CD4-positive, alpha-beta memory T cell (primary cell): ENCODE data around the gene CFC1. TPM values are rescaled to one million over a fixed set of nuclear protein-coding genes. Genes with fewer than 3 reads are reported as not detected.
"Not testable (repeated sequence)": the region's sequence is repeated elsewhere in the genome, so short reads cannot be mapped to it uniquely, and the experiment has no call there.

Experiments used
- CTCF ChIA-PET: fragments of 350-600 bp; sonication (Branson Sonifier 250); formaldehyde crosslinking; loops from one replicate; lab custom pipeline; 2021; ENCODE audit warnings: inconsistent platforms; ENCODE audit not compliant: partially characterized antibody; lab: Charles Lee
- POLR2A ChIA-PET: fragments of 350-600 bp; sonication (Branson Sonifier 250); formaldehyde crosslinking; loops from one replicate; lab custom pipeline; 2021; ENCODE audit not compliant: partially characterized antibody; lab: Charles Lee
- DNase-seq, 5 donors: peaks; one replicate each; pipeline versions ENCODE4 v3.0.0 to v3.0.0-alpha.2; 2020 to 2022; ENCODE audit warnings: mixed read lengths in 1 of 5
- H3K27ac ChIP-seq: one replicate; pipeline ENCODE4 v1.7.0; 2013; ENCODE audit warnings: low read depth, low read length
- H3K27me3 ChIP-seq: 2 replicates; pipeline ENCODE4 v1.7.0; 2013; ENCODE audit warnings: mild to moderate bottlenecking, low read length, moderate library complexity; ENCODE audit not compliant: insufficient read depth
- H3K36me3 ChIP-seq: 2 replicates; pipeline ENCODE4 v1.7.0; 2013; ENCODE audit warnings: mild to moderate bottlenecking, low read length, moderate library complexity; ENCODE audit not compliant: insufficient read depth
- H3K4me1 ChIP-seq: 2 replicates; pipeline ENCODE4 v1.7.0; 2013; ENCODE audit warnings: mild to moderate bottlenecking, low read length, moderate library complexity; ENCODE audit not compliant: insufficient read depth
- H3K4me3 ChIP-seq, 2 donors: one replicate each; pipeline ENCODE4 v1.7.0; 2013; ENCODE audit warnings: low read length in 2 of 2, mild to moderate bottlenecking in 1 of 2
- H3K9me3 ChIP-seq, 2 donors: one replicate each; pipeline ENCODE4 v1.7.0; 2013; ENCODE audit warnings: low read length in 2 of 2, control low read depth in 1 of 2; ENCODE audit not compliant: control insufficient read depth in 1 of 2
- H3K27ac Mint-ChIP-seq, 7 donors: one replicate each; pipeline ENCODE4 v1.8.0; 2020 to 2021; ENCODE audit warnings: mixed read lengths in 7 of 7, mild to moderate bottlenecking in 6 of 7, inconsistent platforms in 3 of 7, moderate library complexity in 3 of 7
- H3K27me3 Mint-ChIP-seq, 2 donors: one replicate each; pipeline ENCODE4 v1.8.0; 2020 to 2021; ENCODE audit warnings: mixed read lengths in 2 of 2
- H3K36me3 Mint-ChIP-seq, 2 donors: one replicate each; pipeline ENCODE4 v1.8.0; 2020 to 2021; ENCODE audit warnings: mixed read lengths in 2 of 2, inconsistent platforms in 1 of 2, mild to moderate bottlenecking in 1 of 2
- H3K4me1 Mint-ChIP-seq, 4 donors: one replicate each; pipeline ENCODE4 v1.8.0; 2020 to 2021; ENCODE audit warnings: mixed read lengths in 4 of 4, mild to moderate bottlenecking in 1 of 4
- H3K4me3 Mint-ChIP-seq, 8 donors: one replicate each; pipeline ENCODE4 v1.8.0; 2020 to 2021; ENCODE audit warnings: mixed read lengths in 8 of 8, mild to moderate bottlenecking in 7 of 8, moderate library complexity in 6 of 8, inconsistent platforms in 3 of 8
- H3K9me3 Mint-ChIP-seq, 8 donors: one replicate each; pipeline ENCODE4 v1.8.0; 2020 to 2021; ENCODE audit warnings: mixed read lengths in 8 of 8, mild to moderate bottlenecking in 5 of 8, inconsistent platforms in 3 of 8, moderate library complexity in 1 of 8
- intact Hi-C: fragments of 100-400 bp; cut with micrococcal nuclease; formaldehyde crosslinking; loops from one replicate; pipeline ENCODE4 v1.15.1; 2023
- polyA plus RNA-seq, 2 donors: library from polyadenylated mRNA; unstranded; fragments of 300-500 nt; fragmentation: Illumina TruSeq; gene quantifications; one replicate each; pipeline ENCODE4 v1.2.3, GENCODE V29; 2021
- total RNA-seq, 2 experiments: library from RNA; stranded (reverse); gene quantifications; one replicate each; pipeline ENCODE4 v1.2.3, GENCODE V29; 2021

CFC1 gene
- total and polyA plus RNA-seq, 4 experiments from 2014 or later, result not detected

- H3K4me1 Mint-ChIP-seq, H3K4me3 ChIP-seq, H3K9me3 ChIP-seq, H3K27ac ChIP-seq, intact Hi-C loops, H3K27me3 Mint-ChIP-seq, H3K27me3 ChIP-seq, H3K4me1 ChIP-seq, CTCF ChIA-PET, H3K36me3 Mint-ChIP-seq, H3K27ac Mint-ChIP-seq, POLR2A ChIA-PET, H3K4me3 Mint-ChIP-seq, H3K9me3 Mint-ChIP-seq, H3K36me3 ChIP-seq, DNase-seq: not testable (repeated sequence)
These were observed 45.2 kb downstream of the CFC1 start for GRCh38 chr2:130554178-130554577.

- H3K27ac Mint-ChIP-seq, DNase-seq, H3K36me3 Mint-ChIP-seq, H3K4me1 Mint-ChIP-seq, CTCF ChIA-PET, intact Hi-C loops, H3K27ac ChIP-seq, H3K9me3 ChIP-seq, H3K4me3 Mint-ChIP-seq, H3K4me1 ChIP-seq, POLR2A ChIA-PET, H3K27me3 ChIP-seq, H3K4me3 ChIP-seq, H3K27me3 Mint-ChIP-seq, H3K9me3 Mint-ChIP-seq, H3K36me3 ChIP-seq: not testable (repeated sequence)
These were observed 49.9 kb downstream of the CFC1 start for GRCh38 chr2:130549475-130549874.

GRCh38 chr2:130548418-130548817, 51.0 kb downstream of the CFC1 start:
- POLR2A ChIA-PET, result not testable (repeated sequence)

GRCh38 chr2:130544978-130545377, 54.4 kb downstream of the CFC1 start:
- intact Hi-C loops, H3K36me3 ChIP-seq, CTCF ChIA-PET, H3K4me3 Mint-ChIP-seq, H3K4me1 Mint-ChIP-seq, H3K27me3 Mint-ChIP-seq, H3K27ac ChIP-seq, DNase-seq, POLR2A ChIA-PET, H3K9me3 Mint-ChIP-seq, H3K27ac Mint-ChIP-seq, H3K4me3 ChIP-seq, H3K36me3 Mint-ChIP-seq, H3K4me1 ChIP-seq, H3K27me3 ChIP-seq, H3K9me3 ChIP-seq: not testable (repeated sequence)

More at GRCh38 chr2:130548418-130548817, 51.0 kb downstream of the CFC1 start:
- H3K27ac Mint-ChIP-seq, H3K27me3 ChIP-seq, H3K36me3 ChIP-seq, H3K9me3 Mint-ChIP-seq, H3K4me1 ChIP-seq, H3K36me3 Mint-ChIP-seq, H3K27ac ChIP-seq, H3K4me3 Mint-ChIP-seq, H3K27me3 Mint-ChIP-seq, DNase-seq, intact Hi-C loops, H3K4me3 ChIP-seq, H3K9me3 ChIP-seq, CTCF ChIA-PET, H3K4me1 Mint-ChIP-seq: not testable (repeated sequence)

- H3K27me3 Mint-ChIP-seq, H3K9me3 ChIP-seq, CTCF ChIA-PET, DNase-seq, H3K4me1 Mint-ChIP-seq, H3K36me3 Mint-ChIP-seq, H3K36me3 ChIP-seq, H3K27me3 ChIP-seq, H3K4me3 ChIP-seq, H3K27ac ChIP-seq, H3K4me1 ChIP-seq, H3K4me3 Mint-ChIP-seq, H3K9me3 Mint-ChIP-seq, POLR2A ChIA-PET, H3K27ac Mint-ChIP-seq, intact Hi-C loops: not testable (repeated sequence)
These were observed 55.4 kb downstream of the CFC1 start for GRCh38 chr2:130543785-130544528.

GRCh38 chr2:130542789-130543188, 56.6 kb downstream of the CFC1 start:
- H3K9me3 ChIP-seq, H3K27ac Mint-ChIP-seq, CTCF ChIA-PET, H3K27ac ChIP-seq, H3K36me3 Mint-ChIP-seq, POLR2A ChIA-PET, H3K4me1 ChIP-seq, H3K27me3 Mint-ChIP-seq, H3K27me3 ChIP-seq, H3K36me3 ChIP-seq, DNase-seq, H3K4me1 Mint-ChIP-seq, H3K4me3 ChIP-seq, intact Hi-C loops, H3K9me3 Mint-ChIP-seq, H3K4me3 Mint-ChIP-seq: not testable (repeated sequence)

Other genes with a start within 250 kb of the CFC1 start
- gene PTPN18, start 243.5 kb downstream of the CFC1 start, total RNA-seq, result 10 to 100 TPM; 54.9 to 67.2 TPM
- gene PTPN18, start 243.5 kb downstream of the CFC1 start, polyA plus RNA-seq, result 10 to 100 TPM; 30.9 to 66.1 TPM
- gene POTEI, start 90.2 kb downstream of the CFC1 start, total RNA-seq, result not detected
- gene POTEI, start 90.2 kb downstream of the CFC1 start, polyA plus RNA-seq, result not detected
- gene CFC1B, start 78.4 kb downstream of the CFC1 start, total RNA-seq, result not detected
- not detected for gene CFC1B, start 78.4 kb downstream of the CFC1 start, polyA plus RNA-seq
- gene POTEJ, start 11.9 kb upstream of the CFC1 start, total RNA-seq, result not detected
- gene POTEJ, start 11.9 kb upstream of the CFC1 start, polyA plus RNA-seq, result not detected
- gene GPR148, start 129.5 kb upstream of the CFC1 start, total RNA-seq, result not detected
- not detected for gene GPR148, start 129.5 kb upstream of the CFC1 start, polyA plus RNA-seq
- not detected for gene AMER3, start 156.0 kb upstream of the CFC1 start, total RNA-seq
- not detected for gene AMER3, start 156.0 kb upstream of the CFC1 start, polyA plus RNA-seq
- gene ARHGEF4, start 237.3 kb upstream of the CFC1 start, total RNA-seq, result 1 to 10 TPM; 2.5 to 2.6 TPM
- gene ARHGEF4, start 237.3 kb upstream of the CFC1 start, polyA plus RNA-seq, result 1 to 10 TPM; 1.4 to 1.7 TPM